Ureter (tissue), 1 donor: Measurements from ENCODE around the gene FTH1. TPM values are rescaled to one million over a fixed set of nuclear protein-coding genes. Genes with fewer than 3 reads are reported as not detected.
"Not testable (repeated sequence)": the region's sequence is repeated elsewhere in the genome, so short reads cannot be mapped to it uniquely, and the experiment has no call there.

ENCODE experiments used
- DNase-seq: peaks from one replicate; pipeline ENCODE4 v3.0.0-alpha.2; 2020; ENCODE audit warnings: low spot score
- total RNA-seq: library from RNA; stranded (reverse); gene quantifications from one replicate; pipeline ENCODE4 v1.2.4, GENCODE V29; 2023
- donor health status: DM: yes; HTN: yes; CAD: no.

The FTH1 gene
- total RNA-seq, 1 donor from 2014 or later = 2,368 TPM

DNA sequence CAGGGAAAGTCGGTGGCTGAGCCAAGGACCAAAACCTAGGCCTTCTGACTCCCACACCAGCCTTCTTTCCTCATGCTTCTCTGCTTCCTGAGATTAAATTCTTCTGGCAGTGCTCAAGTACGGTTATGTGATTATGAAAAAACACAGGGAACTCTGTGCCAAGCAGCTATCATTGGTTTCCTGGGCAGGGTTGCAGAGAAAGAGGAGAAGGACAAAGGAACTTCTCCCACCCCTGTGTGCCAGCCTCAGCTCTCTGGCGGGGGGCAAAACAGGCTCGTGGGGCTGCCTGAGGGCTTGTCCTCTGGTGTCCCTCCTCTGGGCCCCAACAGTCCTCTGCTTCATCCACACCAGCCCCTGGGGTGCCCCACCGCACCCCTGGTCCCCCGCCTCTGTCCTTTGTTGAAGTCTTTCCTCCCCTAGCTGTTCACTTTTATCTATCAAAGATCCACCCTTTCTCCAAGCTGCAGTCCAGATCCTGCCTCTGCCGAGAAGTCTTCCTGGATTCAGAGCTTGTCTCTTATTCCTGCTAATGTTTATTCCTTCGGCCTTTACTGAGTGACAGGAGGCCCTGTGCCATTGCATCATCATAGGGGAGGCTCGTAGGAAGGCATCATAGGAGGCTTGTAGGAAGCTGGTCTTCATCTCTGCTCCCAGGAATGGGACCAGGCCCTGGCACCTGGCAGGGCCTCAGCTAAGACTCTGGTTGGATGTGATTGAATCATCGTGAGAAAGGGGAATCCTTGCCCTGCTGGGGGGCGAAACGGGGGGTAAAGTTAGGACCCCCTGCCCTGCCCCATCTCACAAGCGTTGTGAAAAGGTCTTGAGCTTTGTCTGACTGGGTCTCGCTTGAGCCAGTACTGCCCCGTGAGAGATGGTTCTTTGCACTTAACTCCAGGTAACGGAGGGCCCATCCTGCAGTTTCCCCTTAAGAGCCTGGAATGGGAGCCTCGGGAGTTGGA lies 11.5 kb upstream of the FTH1 start:
- no peak for DNase-seq

DNA sequence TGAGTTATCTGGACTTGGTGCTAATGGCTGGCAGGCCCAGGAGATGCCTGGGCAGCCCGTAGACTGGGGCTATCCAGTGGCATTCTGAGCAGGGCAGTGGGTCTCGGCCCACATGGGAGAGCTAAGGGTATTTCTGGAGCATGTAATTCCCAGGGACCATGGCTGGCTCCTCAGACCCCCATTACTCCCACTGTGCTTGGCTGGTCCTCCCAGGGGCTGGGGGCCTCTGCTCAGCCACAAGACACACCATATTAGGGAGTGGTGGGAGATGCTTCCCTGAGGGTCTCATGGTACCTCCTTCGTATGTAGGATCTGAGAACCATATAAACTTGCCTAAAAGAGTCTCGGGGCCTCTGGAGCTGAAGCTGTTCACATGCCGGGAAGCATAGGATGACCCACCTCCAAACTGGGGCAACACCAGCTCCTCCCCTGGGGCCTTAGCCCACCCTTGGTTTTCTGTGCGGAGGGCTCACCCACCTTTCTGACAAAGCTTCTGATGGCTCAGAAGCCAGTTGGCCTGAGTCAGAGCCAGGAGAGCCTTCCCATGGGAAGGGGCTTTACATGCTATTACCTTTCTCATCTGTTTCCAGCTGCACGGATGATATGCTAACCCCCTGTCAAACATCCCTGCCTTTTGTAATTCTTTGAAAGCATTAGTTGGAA lies 9.5 kb upstream of the FTH1 start:
- no peak for DNase-seq

DNA sequence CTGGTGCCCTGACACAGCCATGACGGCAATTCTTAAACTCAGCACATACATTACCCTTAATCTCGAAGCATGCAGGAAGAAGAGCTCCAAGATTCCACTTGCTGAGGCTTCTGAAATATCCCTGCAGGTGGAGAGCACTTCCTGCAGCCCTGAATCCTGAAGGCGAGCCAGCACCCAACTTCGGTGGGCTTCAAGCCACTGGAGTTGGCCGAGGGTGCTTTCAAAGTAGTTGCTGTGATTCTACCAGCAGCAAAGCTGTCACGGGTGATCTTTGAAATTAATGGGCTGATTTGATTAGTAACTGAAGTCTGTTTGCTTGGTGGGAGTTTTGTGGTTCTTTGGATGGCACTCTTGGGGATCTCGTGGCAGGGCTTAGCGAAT lies 9.0 kb upstream of the FTH1 start:
- no peak for DNase-seq

DNA sequence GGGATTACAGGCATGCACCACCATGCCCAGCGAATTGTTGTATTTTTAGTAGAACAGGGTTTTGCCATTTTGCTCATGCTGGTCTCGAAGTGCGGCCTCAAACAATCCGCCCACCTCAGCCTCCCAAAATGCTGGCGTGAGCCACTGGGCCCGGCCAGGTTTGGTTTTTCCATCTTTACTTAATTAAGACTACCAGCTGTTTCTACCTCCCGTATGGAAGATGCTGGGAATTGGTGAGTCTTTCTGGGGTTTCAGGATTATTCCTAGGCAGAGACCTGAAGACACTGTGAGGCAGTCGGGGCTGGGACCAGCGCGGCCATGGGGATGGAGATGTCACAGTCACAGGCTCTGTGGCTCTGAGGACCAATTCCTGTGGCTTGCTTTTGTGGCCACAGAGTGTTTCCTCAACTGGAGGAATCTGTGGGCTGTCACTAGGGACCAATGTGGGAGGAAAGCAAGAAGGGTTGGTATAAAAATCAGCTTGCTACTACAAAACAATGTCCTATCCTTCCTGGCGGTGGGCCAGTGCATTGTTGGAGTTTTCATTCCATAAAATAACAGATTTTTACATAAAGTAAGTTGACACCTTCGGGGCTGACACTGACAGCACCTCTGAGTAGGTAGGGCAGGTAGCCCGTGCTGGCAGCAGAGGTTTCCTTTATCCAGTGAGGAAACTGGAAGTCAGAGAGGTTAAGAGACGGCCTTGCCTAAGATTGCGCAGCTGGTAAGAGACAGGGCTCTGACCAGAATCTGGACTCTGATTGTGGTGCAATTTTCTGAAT lies 8.4 kb upstream of the FTH1 start:
- no peak for DNase-seq

DNA sequence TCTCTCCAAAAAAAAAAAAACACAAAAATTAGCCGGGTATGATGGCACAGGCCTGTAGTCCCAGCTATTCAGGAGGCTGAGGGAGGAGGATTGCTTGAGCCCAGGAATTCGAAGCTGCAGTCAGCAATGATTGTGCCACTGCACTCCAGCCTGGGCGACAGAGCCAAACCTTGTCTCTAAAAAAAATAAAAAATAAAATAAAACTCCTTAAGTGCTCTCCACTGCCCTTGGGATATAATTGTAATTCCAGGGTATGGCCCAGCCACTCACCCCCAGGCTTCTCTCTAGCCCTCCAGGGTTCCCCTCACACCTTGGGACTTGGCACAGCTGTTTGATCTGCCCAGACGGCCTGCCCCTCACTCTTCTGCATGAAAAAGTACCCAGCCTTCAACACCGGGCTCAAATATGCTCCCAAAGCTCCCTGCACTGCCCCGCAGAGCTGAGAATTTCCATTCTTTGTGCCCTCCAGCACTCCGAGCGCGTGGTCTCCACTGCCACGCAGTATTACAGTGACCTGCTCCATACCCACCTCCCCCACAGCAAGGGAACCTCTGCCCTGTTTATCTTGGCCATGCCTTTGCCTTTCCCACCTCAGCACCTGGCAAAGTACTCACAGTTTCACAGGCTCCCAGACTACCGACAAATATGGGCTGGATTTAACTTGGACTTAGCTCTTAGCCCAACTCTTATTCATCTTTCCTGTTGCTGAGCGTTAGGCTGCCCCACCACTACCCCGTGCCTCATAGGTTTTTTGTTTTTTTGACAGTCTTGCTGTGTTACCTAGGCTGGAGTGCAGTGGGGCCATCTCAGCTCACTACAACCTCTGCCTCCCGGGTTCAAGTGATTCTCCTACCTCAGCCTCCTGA lies 7.6 kb upstream of the FTH1 start:
- DNase-seq = no peak

DNA sequence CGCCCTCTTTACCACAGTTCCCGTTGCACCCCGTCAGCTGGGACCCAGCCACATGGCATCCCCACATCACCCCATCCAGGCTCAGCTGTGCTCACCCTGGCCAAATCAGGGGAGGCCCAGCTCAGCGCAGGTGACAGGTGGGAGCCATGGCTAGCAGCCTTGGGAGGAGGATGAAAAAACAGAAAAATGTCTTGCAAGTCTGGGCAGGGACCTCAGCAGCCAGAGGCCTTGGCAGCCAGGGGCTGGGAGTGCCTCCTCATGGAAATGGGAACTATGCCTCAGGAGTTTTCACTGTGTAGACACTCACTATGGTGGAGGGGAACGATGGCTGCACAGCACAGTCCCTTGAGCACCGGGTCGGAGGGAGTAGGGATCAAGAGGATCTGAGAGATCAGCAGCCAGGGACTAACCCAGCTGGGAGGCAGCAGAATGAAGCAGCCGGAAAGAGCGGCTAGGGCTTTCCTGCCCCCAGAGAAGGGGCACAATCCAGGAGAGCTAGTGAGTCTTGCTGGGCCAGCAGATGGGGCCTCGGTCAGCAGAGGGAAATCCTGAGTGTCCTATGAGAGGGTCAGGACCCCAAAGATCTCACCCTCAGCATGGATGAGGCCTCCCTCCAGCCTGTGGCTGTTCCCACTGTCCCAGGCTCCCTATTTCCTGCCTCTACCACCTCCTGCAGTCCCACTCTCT lies 6.2 kb upstream of the FTH1 start:
- DNase-seq = no peak

DNA sequence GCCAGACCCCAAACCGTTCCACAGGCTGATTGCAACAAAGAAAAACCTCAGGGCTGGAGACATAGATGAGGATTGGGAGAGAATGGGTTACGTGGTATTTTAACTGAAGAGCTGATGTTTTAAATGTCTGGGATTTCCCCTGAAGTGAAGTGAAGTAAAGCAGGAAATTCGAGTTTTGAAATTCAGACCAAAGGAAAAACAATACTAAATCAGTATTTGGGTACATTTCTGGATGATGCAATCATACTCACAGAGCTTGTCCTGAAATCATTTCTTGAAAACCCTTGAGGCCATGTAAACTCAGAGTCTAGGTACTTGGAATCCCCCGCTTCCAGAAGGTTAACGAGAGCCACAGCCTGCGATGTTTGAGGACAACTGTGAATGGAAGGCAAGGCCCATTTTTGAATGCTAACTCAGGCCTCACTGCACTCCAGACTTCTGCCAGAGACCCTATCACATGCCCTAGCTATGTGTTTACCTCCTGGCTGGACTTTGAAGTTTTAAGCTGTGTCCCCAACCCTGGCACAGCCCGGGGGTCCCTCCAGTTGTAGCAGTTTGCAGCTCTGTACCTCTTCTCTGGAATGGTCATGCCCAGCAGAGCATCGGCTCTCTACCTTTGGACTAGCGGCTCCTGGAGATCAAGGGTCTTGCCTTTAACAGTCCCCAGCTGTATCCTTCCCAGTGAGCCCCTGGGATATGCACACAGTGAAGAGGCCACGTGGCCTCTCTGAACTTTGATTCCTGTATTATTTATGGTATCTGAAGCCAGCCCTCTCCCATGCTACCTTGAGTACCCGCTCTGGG lies 5.4 kb upstream of the FTH1 start:
- no peak for DNase-seq

DNA sequence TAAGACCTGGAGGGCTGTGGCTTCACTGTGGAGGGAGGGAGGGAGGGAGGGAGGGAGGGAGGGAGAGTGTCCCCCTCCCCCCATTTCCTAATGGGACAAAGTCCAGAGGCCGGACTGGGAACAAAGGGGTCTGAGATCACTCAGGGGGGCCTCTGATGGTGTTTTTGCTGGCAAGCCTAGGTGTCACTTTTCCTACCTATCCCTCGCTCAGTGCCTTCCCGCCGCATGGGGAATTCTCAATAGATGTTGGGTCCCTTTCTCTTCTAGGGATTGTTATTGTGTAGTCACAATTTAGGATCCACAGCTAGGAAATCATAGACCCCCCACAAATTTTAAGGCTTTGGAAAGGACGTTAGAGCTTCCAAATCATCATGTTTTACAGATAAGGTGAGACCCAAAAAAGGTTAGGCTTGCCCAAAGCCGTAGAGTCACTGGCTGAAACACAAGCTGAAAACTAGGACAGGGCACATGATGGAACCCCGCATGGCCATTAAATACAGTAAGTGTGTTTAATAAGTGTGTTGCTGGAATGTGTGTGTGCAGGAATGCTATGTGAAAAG lies 4.8 kb upstream of the FTH1 start:
- DNase-seq = no peak

DNA sequence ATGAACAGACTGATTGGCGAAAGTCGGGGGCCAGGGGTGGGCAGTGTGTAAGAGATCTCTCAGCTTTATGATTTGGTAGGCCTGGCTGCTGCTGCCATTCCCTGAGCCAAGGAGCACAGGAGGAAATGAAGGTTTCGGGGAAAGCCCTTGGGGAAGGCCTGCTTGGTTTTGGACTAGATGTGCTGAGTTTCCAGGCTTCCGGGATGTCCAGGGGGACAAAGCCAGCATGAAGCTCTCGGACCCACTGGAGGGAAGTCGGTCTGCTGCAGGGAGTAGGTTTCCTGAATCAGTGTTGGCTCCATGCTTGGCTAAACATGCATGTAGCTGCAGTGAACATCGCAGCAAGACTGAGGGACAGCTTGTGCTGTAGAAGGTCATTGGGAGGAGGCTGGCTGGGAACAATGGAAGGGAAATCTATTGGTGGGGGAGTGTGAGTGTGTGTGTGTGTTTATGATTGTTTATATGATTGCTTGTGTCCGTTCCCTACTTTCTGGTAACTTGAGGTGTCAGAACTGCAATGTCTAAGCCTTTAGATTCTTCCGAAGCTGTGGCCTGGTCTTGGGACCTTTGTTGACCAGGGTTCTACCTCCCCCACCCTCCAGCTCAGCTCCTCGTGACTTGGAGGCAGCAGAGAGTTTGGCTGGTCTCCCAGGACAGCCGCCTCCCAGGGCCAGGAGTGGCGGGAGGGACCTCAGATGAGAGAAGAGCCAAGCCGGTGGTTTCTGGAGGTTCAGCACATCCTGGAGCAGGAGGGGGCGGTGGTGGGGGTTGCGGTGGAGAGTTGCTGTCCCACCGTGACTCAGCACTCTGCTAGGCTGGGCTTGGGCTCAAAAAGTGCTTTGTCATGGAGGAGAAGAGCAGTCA lies 4.0 kb upstream of the FTH1 start:
- DNase-seq = peak; percentile 98

DNA sequence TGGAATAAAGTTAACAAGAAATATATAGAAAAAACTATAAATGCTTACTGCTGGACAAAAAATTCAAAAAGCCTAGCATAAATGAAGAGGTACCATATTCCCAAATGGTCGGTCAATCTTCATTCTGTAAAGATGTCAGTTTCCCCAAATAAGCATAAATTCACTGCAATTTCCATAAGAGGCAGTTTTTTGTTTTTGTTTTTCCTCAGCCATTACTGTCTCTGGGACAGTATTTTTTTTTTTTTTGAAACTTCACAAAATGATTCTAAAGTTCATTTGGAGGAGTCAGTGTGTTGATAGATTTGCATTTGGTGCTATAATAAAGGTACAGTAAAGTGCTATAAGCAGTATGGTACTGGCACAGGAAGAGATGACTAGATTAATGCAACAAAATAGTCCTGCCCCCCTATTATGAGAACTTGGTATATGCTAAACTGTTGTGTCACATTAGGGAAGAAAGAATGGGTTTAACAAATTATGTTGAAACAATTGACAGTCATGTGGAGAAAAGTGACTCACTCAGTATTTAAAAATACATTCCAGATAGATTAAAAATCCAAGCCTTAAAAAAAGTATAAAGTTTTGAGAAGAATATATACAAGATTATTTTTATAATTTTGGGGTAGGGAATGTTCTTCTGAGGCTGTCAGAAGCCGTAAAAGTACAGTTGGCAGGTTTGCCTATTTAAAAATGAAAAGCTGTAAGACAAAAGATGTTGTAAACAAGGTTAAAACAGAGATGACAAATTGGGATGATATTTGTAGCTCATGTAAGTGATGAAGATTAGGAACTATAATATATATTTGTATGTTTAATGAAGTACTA lies 2.6 kb upstream of the FTH1 start:
- no peak for DNase-seq

DNA sequence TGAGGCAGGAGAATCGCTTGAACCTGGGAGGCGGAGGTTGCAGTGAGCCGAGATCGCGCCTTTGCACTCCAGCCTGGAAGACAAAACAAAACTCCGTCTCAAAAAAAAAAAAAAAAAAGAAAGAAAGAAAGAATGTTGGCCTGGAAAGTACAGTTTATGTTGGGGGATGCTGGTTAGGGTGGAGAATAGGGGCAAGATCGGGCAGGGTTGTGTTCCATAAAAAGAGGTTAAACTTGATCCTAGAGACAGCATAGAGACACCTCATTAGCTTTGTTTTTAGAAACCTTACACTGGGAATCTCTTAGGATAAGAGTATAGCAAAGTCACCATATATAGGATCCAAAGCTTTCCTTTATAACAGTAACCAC lies 1.9 kb upstream of the FTH1 start:
- DNase-seq = no peak

DNA sequence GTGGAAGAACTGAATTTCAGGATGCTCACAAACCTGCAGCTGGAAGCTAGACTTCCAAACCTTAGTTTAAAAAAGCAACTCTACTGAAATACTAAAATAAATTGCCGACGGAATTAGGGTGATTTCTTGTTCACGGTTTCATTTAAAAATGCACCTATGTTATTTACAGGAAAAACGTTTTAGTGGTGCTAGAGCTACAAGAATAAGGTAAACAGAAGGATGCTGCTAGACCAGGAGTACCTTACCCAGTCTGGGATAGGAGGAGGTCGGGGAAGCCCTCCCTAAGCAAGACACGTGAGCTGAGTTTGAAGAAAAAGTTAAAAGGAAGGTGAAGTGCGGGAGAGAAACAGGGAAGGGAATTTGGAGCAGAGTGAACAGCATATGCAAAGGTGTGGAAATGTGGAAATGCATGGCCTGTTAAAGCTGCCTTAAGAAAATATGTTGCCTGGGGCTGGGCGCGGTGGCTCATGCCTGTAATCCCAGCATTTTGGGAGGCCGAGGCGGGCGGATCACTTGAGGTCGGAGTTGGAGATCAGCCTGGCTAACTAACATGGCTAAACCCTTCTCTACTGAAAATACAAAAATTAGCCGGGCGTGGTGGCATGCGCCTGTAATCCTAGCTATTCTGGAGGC lies 1.4 kb upstream of the FTH1 start:
- DNase-seq = no peak

DNA sequence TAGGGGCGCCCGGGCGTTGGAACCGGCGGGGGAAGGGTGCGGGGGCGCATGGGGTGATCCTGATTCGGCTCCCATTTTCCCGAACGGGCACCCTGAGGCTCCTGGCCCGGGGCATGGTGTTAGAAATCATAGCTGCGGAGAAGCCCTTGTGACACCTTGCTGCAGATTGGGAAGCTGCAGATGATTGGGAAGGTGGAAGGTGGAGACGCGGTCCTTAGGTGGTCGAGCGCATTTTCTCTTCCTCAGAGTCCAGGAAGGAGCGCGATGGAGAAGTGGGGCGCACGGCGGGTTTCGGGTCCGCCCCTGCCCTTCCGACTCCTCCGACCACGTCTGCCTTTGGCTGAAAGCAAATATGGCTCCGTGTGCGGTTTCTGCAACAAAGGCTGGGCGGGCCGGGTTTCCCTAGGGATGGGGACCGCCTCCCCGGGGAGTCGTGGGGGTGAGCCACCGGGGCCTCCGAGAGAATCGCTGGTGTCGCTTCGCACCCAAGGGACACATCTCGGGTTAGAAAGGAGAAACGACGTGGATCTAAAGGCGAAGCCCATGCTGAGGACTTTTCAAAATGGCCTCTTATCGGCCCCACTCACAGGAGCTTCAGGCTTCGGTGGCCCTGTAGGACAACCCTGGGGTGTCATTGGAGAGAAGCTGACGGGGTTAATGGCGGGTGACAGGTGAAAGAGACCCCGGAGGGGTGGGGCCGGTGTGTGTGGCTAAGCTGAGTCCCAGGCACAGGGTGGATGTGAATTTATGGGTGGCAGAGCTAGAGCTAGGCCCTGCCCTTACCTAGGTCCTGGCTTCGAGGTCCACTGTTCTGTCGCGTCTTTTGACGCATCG lies 707 bp upstream of the FTH1 start:
- DNase-seq = no peak

DNA sequence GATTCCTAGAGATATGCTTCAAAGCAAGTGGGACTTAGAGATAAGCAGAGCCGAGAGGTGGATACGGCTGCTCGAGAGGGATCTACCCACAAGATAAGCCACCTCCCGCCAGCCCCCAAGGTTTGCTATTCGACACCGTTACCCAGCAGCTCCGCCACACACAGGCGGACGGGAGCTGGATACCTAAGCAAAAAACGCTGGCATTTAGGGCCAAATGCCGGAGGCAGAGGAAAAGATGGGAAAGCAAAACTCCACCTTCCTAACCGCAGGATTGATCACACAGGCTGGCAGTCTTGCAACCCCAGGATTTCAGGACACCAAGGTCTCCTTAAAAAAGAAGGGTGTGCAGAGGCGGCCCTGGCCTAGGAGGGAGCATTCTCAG lies 709 bp downstream of the FTH1 start:
- DNase-seq = peak; percentile 50

DNA sequence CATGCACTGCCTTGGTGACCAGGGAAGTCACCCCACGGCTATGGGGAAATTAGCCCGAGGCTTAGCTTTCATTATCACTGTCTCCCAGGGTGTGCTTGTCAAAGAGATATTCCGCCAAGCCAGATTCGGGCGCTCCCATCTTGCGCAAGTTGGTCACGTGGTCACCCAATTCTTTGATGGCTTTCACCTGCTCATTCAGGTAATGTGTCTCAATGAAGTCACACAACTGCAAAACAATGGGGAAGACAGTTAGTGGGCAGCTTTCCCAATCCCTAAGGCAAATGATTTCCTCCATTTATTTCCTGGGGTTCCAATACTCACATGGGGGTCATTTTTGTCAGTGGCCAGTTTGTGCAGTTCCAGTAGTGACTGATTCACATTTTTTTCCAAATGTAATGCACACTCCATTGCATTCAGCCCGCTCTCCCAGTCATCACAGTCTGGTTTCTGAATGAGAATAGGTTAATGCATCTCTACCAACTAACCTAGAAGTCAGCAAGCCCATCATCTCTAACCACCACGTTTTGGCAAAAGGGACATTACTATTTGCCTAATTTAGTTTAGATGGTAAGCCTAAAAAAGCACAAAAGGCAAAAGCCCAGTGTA lies 2.7 kb downstream of the FTH1 start:
- DNase-seq = not testable (repeated sequence)

DNA sequence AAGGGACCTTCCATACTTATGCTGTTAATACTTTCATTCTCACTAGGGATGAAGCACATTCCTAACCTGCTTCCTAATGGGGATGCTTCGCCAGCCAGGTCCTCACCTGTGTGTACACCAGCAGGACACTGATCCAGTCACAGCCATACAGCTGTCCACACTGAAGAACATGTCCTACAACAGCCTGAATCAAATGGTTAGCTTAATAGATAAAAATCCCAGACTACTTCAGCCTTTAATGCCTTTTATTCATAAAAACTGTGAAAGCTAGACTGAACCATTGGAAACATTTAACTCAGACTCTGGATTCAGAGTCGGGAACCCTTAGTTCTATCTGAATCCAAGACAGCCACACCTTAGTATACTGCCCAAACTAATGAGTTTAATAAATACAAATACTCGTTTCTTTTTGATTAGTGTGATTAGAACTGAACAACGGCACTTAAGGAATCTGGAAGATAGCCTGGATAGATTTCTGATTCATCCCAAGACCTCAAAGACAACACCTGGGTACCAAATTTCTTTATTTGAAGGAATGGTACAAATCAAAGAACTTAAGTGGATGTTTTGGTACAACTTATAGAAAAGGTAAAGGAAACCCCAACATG lies 3.3 kb downstream of the FTH1 start:
- DNase-seq = no peak
